ENCODE measurements around the gene C18orf63.

The C18orf63 gene

DNA sequence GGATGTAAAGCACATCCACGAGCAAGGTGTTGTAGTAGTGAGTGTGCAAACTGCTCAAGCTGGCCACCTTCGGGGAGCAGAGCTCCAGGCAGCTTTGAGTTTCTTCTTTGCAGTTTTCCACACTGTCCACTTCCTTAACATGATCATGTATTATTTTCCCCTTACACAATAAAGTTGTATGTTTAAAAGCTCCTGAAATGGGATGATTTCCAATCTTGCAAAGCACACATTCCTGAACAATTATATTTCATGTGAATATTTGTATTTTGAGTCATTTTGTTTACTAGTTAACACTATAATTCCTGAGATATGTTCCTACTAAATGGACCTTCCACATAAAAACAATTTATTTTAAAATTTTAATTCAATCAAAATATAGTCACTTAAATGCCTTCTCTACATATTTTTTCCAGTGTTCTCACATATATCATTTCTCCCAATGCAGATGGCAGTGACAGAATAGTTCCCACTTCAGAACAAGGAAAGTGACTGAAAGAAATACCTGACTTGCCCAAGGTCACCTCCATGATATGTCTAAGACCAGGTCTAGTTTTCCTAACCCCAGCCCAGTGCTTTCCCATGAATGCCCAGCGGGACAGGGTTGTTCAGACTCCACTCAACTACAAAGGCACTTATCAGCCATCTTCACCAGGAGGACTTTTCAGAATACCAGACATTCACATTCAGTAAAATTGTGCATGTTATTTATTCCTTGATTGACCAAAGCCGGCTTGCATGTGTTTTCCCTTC, 29.4 kb upstream of the C18orf63 start:
- no peaks in the 10 kb centered on the region for H3K27me3 ChIP-seq (ENCODE audit: insufficient read depth, poor library complexity, severe bottlenecking)
- H3K4me3 ChIP-seq (replicated peaks; ENCODE audit: insufficient read depth, low read length), result no peak overlapping the region
- no peak for DNase-seq (ENCODE audit: low read depth in 1 of 2, low spot score in 1 of 2)
- no peak overlapping the region for H3K27ac ChIP-seq (replicated peaks)
- TF ChIP-seq, protein P1, sequence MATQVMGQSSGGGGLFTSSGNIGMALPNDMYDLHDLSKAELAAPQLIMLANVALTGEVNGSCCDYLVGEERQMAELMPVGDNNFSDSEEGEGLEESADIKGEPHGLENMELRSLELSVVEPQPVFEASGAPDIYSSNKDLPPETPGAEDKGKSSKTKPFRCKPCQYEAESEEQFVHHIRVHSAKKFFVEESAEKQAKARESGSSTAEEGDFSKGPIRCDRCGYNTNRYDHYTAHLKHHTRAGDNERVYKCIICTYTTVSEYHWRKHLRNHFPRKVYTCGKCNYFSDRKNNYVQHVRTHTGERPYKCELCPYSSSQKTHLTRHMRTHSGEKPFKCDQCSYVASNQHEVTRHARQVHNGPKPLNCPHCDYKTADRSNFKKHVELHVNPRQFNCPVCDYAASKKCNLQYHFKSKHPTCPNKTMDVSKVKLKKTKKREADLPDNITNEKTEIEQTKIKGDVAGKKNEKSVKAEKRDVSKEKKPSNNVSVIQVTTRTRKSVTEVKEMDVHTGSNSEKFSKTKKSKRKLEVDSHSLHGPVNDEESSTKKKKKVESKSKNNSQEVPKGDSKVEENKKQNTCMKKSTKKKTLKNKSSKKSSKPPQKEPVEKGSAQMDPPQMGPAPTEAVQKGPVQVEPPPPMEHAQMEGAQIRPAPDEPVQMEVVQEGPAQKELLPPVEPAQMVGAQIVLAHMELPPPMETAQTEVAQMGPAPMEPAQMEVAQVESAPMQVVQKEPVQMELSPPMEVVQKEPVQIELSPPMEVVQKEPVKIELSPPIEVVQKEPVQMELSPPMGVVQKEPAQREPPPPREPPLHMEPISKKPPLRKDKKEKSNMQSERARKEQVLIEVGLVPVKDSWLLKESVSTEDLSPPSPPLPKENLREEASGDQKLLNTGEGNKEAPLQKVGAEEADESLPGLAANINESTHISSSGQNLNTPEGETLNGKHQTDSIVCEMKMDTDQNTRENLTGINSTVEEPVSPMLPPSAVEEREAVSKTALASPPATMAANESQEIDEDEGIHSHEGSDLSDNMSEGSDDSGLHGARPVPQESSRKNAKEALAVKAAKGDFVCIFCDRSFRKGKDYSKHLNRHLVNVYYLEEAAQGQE (IDR thresholded peaks at IDR 0.05; ENCODE audit: insufficient replicate concordance, low read depth), result no peak
- TF ChIP-seq POLR2AphosphoS5 (IDR thresholded peaks at IDR 0.05; ENCODE audit: low read depth) (no peak), GABPA (IDR thresholded peaks at IDR 0.05; ENCODE audit: low read depth) (no peak), SPI1 (IDR thresholded peaks at IDR 0.05; ENCODE audit: borderline replicate concordance, low read depth) (no peak)
- TF ChIP-seq, protein P2, sequence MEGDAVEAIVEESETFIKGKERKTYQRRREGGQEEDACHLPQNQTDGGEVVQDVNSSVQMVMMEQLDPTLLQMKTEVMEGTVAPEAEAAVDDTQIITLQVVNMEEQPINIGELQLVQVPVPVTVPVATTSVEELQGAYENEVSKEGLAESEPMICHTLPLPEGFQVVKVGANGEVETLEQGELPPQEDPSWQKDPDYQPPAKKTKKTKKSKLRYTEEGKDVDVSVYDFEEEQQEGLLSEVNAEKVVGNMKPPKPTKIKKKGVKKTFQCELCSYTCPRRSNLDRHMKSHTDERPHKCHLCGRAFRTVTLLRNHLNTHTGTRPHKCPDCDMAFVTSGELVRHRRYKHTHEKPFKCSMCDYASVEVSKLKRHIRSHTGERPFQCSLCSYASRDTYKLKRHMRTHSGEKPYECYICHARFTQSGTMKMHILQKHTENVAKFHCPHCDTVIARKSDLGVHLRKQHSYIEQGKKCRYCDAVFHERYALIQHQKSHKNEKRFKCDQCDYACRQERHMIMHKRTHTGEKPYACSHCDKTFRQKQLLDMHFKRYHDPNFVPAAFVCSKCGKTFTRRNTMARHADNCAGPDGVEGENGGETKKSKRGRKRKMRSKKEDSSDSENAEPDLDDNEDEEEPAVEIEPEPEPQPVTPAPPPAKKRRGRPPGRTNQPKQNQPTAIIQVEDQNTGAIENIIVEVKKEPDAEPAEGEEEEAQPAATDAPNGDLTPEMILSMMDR (IDR thresholded peaks at IDR 0.05; ENCODE audit: insufficient read depth, low read length), result no peak

DNA sequence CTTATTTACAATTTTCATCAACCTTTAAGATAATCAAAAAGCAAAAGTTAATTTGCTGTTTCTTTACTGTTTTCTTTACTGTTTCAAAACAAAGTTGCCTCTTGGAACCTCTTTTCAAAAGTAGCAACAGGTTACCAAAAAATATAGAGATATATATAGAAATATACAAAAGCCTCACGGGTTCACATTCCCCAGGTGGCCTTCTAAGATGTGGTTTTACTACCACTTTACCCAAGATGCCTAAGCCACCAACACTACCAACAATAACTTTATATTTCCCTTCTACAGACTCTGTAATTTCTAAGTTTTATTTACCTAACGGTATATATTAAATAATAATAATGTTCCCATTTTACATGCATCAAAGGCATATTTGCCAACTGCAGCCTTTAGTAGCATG, 28.8 kb upstream of the C18orf63 start:
- Histone ChIP-seq H3K27ac (replicated peaks) (no peak overlapping the region), H3K27me3 (ENCODE audit: insufficient read depth, poor library complexity, severe bottlenecking) (no peaks in the 10 kb centered on the region), H3K4me3 (replicated peaks; ENCODE audit: insufficient read depth, low read length) (no peak overlapping the region)
- DNase-seq (ENCODE audit: low read depth in 1 of 2, low spot score in 1 of 2), result no peak
- TF ChIP-seq, protein P1 (IDR thresholded peaks at IDR 0.05; ENCODE audit: insufficient replicate concordance, low read depth), result no peak
- TF ChIP-seq, protein P2 (IDR thresholded peaks at IDR 0.05; ENCODE audit: insufficient read depth, low read length), result no peak
- TF ChIP-seq POLR2AphosphoS5 (IDR thresholded peaks at IDR 0.05; ENCODE audit: low read depth), result no peak
- no peak for TF ChIP-seq SPI1 (IDR thresholded peaks at IDR 0.05; ENCODE audit: borderline replicate concordance, low read depth)
- no peak for TF ChIP-seq GABPA (IDR thresholded peaks at IDR 0.05; ENCODE audit: low read depth)

DNA sequence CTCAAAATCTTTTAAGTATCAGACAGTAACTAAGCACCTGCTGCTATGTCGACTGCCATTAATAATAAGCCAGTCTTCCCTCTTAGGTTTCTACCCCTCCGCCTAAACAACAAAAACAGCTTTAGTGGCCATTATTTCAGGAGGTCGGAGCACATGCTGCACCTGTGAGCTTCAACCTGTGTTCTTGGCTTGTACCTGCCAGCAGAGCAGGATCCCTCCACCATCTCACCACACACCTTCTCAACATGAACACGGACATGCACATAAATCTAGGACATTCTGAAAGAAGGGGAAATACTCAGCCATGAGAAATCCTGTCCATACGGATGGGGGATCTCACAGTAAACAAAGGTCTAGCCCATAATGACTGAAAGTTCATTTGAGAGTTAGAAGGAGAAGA, 27.6 kb upstream of the C18orf63 start:
- Histone ChIP-seq H3K4me3 (replicated peaks; ENCODE audit: insufficient read depth, low read length) (no peak overlapping the region), H3K27me3 (ENCODE audit: insufficient read depth, poor library complexity, severe bottlenecking) (no peaks in the 10 kb centered on the region), H3K27ac (replicated peaks) (no peak overlapping the region)
- DNase-seq (ENCODE audit: low read depth in 1 of 2, low spot score in 1 of 2), result no peak
- TF ChIP-seq POLR2AphosphoS5 (IDR thresholded peaks at IDR 0.05; ENCODE audit: low read depth), result no peak
- no peak for TF ChIP-seq GABPA (IDR thresholded peaks at IDR 0.05; ENCODE audit: low read depth)
- TF ChIP-seq, protein P2 (IDR thresholded peaks at IDR 0.05; ENCODE audit: insufficient read depth, low read length), result no peak
- TF ChIP-seq, protein P1 (IDR thresholded peaks at IDR 0.05; ENCODE audit: insufficient replicate concordance, low read depth), result no peak
- no peak for TF ChIP-seq SPI1 (IDR thresholded peaks at IDR 0.05; ENCODE audit: borderline replicate concordance, low read depth)

Measured in HL-60 (cell line).